Measurements from ENCODE around the gene ABCA3.

DNA sequence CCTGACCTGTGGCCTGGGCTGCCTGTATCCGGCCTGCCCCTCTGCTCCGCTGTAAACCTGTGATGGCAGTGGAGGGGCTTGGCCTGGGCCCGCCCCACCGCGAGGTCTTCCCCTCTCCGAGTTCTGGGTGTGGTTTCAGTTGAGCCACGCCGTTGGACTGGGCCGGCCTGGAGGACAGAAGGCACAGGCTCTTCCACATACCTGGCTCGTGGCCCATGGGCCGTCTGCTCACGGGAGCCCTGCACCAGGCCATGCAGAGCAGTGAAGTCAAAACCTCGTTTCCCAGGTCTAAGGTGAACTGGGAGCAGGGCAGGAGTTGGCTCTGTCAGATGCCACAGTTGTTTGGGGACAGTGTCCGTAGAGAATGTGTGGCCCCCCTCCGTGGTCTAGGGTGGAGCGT is 67.0 kb downstream of the ABCA3 start:
- TF ChIP-seq, protein P1, sequence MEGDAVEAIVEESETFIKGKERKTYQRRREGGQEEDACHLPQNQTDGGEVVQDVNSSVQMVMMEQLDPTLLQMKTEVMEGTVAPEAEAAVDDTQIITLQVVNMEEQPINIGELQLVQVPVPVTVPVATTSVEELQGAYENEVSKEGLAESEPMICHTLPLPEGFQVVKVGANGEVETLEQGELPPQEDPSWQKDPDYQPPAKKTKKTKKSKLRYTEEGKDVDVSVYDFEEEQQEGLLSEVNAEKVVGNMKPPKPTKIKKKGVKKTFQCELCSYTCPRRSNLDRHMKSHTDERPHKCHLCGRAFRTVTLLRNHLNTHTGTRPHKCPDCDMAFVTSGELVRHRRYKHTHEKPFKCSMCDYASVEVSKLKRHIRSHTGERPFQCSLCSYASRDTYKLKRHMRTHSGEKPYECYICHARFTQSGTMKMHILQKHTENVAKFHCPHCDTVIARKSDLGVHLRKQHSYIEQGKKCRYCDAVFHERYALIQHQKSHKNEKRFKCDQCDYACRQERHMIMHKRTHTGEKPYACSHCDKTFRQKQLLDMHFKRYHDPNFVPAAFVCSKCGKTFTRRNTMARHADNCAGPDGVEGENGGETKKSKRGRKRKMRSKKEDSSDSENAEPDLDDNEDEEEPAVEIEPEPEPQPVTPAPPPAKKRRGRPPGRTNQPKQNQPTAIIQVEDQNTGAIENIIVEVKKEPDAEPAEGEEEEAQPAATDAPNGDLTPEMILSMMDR (IDR thresholded peaks at IDR 0.05; ENCODE audit: insufficient read depth, low read length), result no peak
- no peak for TF ChIP-seq POLR2AphosphoS5 (IDR thresholded peaks at IDR 0.05; ENCODE audit: low read depth)
